ACHN (cell line): ENCODE data around the gene RARRES1.

ENCODE experiments used
- DNase-seq: peaks from one replicate; pipeline ENCODE4 v3.0.0-alpha.2; 2015
- in situ Hi-C: cut with HindIII; loops from 2 replicates; pipeline ENCODE4 v1.10.0; 2017; ENCODE audit warnings: low sequenced_read_pairs, low pct_ligation_motif_present, low pct_unique_long_range_greater_than_20kb

RARRES1 gene

DNA sequence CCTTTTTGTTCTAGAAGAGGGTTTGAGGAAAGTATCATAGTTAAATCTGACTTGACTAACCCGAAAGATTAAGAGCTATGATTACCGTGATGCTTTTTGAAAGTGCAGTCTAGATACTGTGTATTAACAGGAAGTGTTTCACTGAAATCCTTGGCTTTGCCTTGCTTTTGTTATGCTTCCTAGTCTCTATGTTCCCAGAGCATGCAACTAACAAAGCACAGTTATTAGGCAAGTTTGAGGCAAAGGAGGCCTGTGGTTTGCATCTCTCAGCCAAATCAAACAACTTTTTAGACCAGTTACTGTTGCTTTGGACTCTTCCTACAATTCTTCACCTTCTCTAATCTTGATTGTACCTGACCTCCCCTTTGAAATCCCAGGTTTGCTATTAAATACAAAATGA lies 63.8 kb downstream of the RARRES1 start:
- in situ Hi-C loops, result loop anchor here (25.0 kb wide), 1 partner anchor 119 kb away; no protein-coding TSS in a partner anchor
- no peak for DNase-seq

GRCh38 chr3:158666416-158666815 lies 65.8 kb downstream of the RARRES1 start:
- no peak for DNase-seq
- in situ Hi-C loops, result loop anchor here (25.0 kb wide), 1 partner anchor 121 kb away; no protein-coding TSS in a partner anchor

GRCh38 chr3:158663832-158664231 lies 68.4 kb downstream of the RARRES1 start:
- in situ Hi-C loops, result loop anchor here (25.0 kb wide), 1 partner anchor 123 kb away; no protein-coding TSS in a partner anchor

GRCh38 chr3:158663246-158663645 lies 69.0 kb downstream of the RARRES1 start:
- in situ Hi-C loops, result loop anchor here (25.0 kb wide), 1 partner anchor 124 kb away; no protein-coding TSS in a partner anchor

More at GRCh38 chr3:158663832-158664231, 68.4 kb downstream of the RARRES1 start:
- DNase-seq, result no peak

GRCh38 chr3:158660711-158661110 lies 71.5 kb downstream of the RARRES1 start:
- in situ Hi-C loops, result loop anchor here (25.0 kb wide), 1 partner anchor 127 kb away; no protein-coding TSS in a partner anchor

More at GRCh38 chr3:158663246-158663645, 69.0 kb downstream of the RARRES1 start:
- DNase-seq, result no peak

GRCh38 chr3:158659454-158660237 lies 72.6 kb downstream of the RARRES1 start:
- in situ Hi-C loops, result loop anchor here (25.0 kb wide), 1 partner anchor 128 kb away; no protein-coding TSS in a partner anchor
- peak; percentile 60 for DNase-seq

More at GRCh38 chr3:158660711-158661110, 71.5 kb downstream of the RARRES1 start:
- DNase-seq, result no peak

DNA sequence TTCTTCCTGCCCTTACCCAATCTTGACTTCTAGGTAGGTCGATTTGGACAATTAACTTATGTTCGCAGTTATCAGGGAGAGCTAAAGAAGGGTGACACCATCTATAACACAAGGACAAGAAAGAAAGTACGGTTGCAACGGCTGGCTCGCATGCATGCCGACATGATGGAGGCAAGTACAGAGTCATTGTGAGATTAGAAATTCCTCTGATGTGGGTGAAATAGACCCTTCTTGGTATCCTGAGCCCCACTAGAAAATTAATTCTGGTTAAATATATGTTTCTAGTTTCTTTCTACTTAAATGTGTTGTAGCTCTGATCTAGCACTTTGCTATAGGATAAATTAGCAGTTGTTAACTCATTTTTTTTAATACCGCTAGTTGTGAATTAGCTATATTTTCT lies 73.4 kb downstream of the RARRES1 start:
- DNase-seq, result no peak
- in situ Hi-C loops, result loop anchor here (25.0 kb wide), 1 partner anchor 128 kb away; no protein-coding TSS in a partner anchor

DNA sequence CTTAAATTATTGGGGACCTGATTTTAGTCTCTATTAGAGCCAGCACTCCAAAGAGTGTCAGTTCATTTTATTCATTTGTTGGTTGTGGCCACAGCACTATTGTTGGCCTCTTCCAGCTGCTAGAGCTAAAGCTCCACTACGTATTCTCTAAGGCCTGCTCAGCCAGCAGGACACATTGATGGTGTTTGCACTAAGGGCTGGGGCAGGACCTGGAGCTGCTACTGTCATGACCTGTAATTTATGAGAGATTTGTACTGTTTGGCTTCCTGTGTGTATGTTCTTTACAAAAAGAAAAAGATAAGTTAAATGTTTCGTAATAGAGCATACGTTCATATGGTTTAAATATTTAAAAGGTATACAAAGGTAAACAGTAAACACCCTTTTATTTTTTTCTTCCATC lies 79.8 kb downstream of the RARRES1 start:
- no peak for DNase-seq
- in situ Hi-C loops, result loop anchor here (25.0 kb wide), 1 partner anchor 135 kb away; no protein-coding TSS in a partner anchor

DNA sequence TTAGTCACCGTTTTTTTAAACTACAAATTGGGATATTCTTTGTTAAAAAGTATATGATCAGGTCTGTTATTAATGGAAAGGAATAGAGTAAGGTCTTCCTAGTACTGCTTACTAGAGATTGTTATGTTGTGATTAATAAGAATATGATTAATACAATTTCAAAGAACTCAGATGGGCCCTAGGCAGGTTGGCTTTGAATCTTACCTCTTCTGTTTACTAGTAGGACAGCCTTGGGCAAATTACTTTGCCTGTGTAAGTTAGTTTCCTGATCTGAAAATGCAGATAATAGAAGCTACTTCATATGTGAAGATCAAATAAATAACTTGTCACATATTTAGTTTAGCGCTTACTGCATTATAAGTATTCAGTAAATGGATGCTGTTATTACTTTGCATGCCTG lies 81.1 kb downstream of the RARRES1 start:
- in situ Hi-C loops, result loop anchor here (25.0 kb wide), 1 partner anchor 136 kb away; no protein-coding TSS in a partner anchor
- DNase-seq, result no peak

DNA sequence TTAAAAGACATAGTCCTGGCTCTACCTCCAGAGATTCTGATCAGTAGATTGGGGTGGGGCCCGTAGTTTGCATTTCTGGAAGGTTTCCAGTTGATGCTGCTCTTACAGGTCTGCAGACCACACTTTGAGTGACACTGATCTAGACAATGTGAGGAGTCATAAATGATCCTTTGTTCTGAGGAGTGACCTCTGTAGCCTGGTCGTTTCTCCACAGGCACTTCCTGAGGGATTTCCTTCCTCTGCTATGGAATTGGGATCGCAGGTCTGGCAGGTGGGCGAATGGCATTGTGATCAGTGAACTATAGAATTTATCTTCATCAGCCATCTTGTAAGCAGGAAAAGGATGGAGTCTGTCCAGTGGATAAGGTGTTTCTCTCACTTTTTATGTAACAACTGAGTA lies 82.5 kb downstream of the RARRES1 start:
- in situ Hi-C loops, result loop anchor here (25.0 kb wide), 1 partner anchor 138 kb away; no protein-coding TSS in a partner anchor
- DNase-seq, result no peak
